Measurements from ENCODE around the gene CHST13.

GRCh38 chr3:126551839-126552687 is 28.1 kb downstream of the CHST13 start:
- TF ChIP-seq CTCF (IDR thresholded peaks at IDR 0.05): no peak
- no peak for TF ChIP-seq POLR2A (IDR thresholded peaks at IDR 0.05)

All from lower leg skin (tissue), 3 donors.